OCI-LY7 (cell line): ENCODE results near the gene ARFIP1. TPM values are rescaled to one million over a fixed set of nuclear protein-coding genes. Genes with fewer than 3 reads are reported as not detected.

Source experiments
- BruUV-seq: library from RNA; stranded (reverse); fragments of 400-500 nt; replicated peaks from 2 replicates; lab custom pipeline; 2021; lab: Mats Ljungman, UMichigan
- CTCF ChIA-PET: fragments of 300-600 bp; sonication (Branson Sonifier 250); formaldehyde crosslinking; loops from one replicate; lab custom pipeline; 2022; ENCODE audit warnings: antibody characterized with exemption; ENCODE audit not compliant: unreplicated experiment; lab: Charles Lee
- POLR2A ChIA-PET: fragments of 300-600 bp; sonication (Branson Sonifier 250); formaldehyde crosslinking; loops from one replicate; lab custom pipeline; 2022; ENCODE audit warnings: antibody characterized with exemption; lab: Charles Lee
- DNase-seq: peaks from one replicate; pipeline ENCODE4 v3.0.0-alpha.2; 2015; ENCODE audit warnings: low spot score
- H2AFZ ChIP-seq: fragments of 200-600 bp; sonication (generic), shearing (Covaris generic); 2 replicates; pipeline ENCODE4 v1.6.1; 2014; ENCODE audit warnings: mild to moderate bottlenecking, antibody characterized with exemption, low read length, moderate library complexity
- H3K27ac ChIP-seq: fragments of 200-600 bp; sonication (generic); 2 replicates; pipeline ENCODE4 v1.5.1; 2014; ENCODE audit warnings: mixed run types, low read depth, mild to moderate bottlenecking, moderate library complexity, low read length, inconsistent platforms; ENCODE audit not compliant: poor library complexity, severe bottlenecking
- H3K36me3 ChIP-seq: fragments of 200-600 bp; sonication (generic); 2 replicates; pipeline ENCODE4 v1.6.1; 2014; ENCODE audit warnings: mild to moderate bottlenecking, antibody characterized with exemption, low read length, moderate library complexity, mixed read lengths; ENCODE audit not compliant: insufficient read depth
- H3K4me1 ChIP-seq: fragments of 200-600 bp; sonication (generic); 2 replicates; pipeline ENCODE4 v1.5.1; 2014; ENCODE audit warnings: mild to moderate bottlenecking, low read length; ENCODE audit not compliant: insufficient read depth, poor library complexity, severe bottlenecking
- H3K4me2 ChIP-seq: fragments of 200-600 bp; sonication (generic); 2 replicates; pipeline ENCODE4 v1.6.1; 2014; ENCODE audit warnings: mild to moderate bottlenecking, low read length
- H3K4me3 ChIP-seq: fragments of 200-600 bp; sonication (generic); 2 replicates; pipeline ENCODE4 v1.5.1; 2014; ENCODE audit warnings: mild to moderate bottlenecking, low read depth, low read length; ENCODE audit not compliant: poor library complexity, severe bottlenecking
- H3K79me2 ChIP-seq: fragments of 200-600 bp; sonication (generic); 2 replicates; pipeline ENCODE4 v1.6.1; 2016; ENCODE audit warnings: low read depth, mild to moderate bottlenecking, low read length, moderate library complexity, mixed read lengths; ENCODE audit not compliant: insufficient read depth
- H3K9me2 ChIP-seq: fragments of 200-600 bp; sonication (generic); 2 replicates; pipeline ENCODE4 v1.6.1; 2016; ENCODE audit warnings: mild to moderate bottlenecking, low read length, mixed read lengths; ENCODE audit not compliant: insufficient read depth
- H3K9me3 ChIP-seq: fragments of 200-600 bp; sonication (generic); 2 replicates; pipeline ENCODE4 v1.6.1; 2014; ENCODE audit warnings: mild to moderate bottlenecking, mixed run types, low read length, mixed read lengths
- H4K20me1 ChIP-seq: fragments of 200-600 bp; sonication (generic); 2 replicates; pipeline ENCODE4 v1.6.1; 2014; ENCODE audit warnings: mild to moderate bottlenecking, antibody characterized with exemption, low read length, moderate library complexity, mixed read lengths; ENCODE audit not compliant: insufficient read depth
- EZH2phosphoT487 ChIP-seq: fragments of 200-600 bp; sonication (generic); IDR thresholded peaks from 2 replicates; pipeline ENCODE4 v1.6.1; 2018; ENCODE audit warnings: low read depth, borderline replicate concordance, mild to moderate bottlenecking, mixed run types, antibody characterized with exemption, low read length, moderate library complexity, mixed read lengths
- intact Hi-C: fragments of 100-400 bp; cut with micrococcal nuclease; formaldehyde crosslinking; loops from one replicate; pipeline ENCODE4 v1.10.0; 2022; ENCODE audit not compliant: unreplicated experiment
- total RNA-seq, 2 experiments: library from RNA; depleted of rRNA in 1 of 2; stranded (reverse); fragments of >200 nt in 1 of 2; shearing (Covaris generic) in 1 of 2; gene quantifications; 2 replicates each; pipeline ENCODE4 v1.2.3, GENCODE V29; 2014 to 2022
- TF ChIP-seq, protein P1 (sequence below): fragments of 200-600 bp; sonication (generic); conservative IDR thresholded peaks from 2 replicates; pipeline ENCODE4 v1.5.1; 2014; ENCODE audit warnings: mild to moderate bottlenecking, antibody characterized with exemption, low read length, moderate library complexity, mixed read lengths

Gene ARFIP1
- total RNA-seq, 2 experiments from 2014 or later = 27.0 to 29.3 TPM

DNA sequence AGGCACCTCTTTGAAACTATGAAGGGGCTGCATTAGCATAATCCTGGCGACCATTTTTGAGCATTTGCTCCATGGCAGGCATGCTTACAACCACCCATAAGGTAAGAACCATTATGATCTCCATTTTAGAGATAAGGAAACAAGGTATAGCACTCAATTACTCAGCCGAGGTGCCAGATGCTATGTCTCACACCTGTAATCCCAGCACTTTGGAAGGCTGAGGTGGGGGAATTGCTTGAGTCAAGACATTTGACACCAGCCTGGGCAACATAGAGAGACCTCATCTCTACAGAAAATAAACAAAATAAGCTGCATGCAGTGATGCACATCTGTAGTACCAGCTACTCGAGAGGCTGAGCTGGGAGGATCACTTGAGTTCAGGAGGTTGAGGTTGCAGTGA lies 43.8 kb upstream of the ARFIP1 start:
- POLR2A ChIA-PET = interaction anchor here (0.9 to 4.1 kb wide), 3 partner anchors 57 to 346 kb away, joined by 3 to 18 read pairs (median 3); partner anchors contain the start of gene TMEM154
- H3K36me3 ChIP-seq = no peaks in the 10 kb centered on the region
- CTCF ChIA-PET = interaction anchor here (0.6 kb wide), 1 partner anchor 61 kb away, joined by 4 read pairs; no protein-coding TSS in a partner anchor
- no peak for DNase-seq
- no peak overlapping the region for H3K27ac ChIP-seq
- H2AFZ ChIP-seq = no peak overlapping the region
- intact Hi-C loops = loop anchor here (1.0 to 5.0 kb wide), 5 partner anchors 55 to 329 kb away; no protein-coding TSS in a partner anchor
- no peak for TF ChIP-seq EZH2phosphoT487
- TF ChIP-seq, protein P1, sequence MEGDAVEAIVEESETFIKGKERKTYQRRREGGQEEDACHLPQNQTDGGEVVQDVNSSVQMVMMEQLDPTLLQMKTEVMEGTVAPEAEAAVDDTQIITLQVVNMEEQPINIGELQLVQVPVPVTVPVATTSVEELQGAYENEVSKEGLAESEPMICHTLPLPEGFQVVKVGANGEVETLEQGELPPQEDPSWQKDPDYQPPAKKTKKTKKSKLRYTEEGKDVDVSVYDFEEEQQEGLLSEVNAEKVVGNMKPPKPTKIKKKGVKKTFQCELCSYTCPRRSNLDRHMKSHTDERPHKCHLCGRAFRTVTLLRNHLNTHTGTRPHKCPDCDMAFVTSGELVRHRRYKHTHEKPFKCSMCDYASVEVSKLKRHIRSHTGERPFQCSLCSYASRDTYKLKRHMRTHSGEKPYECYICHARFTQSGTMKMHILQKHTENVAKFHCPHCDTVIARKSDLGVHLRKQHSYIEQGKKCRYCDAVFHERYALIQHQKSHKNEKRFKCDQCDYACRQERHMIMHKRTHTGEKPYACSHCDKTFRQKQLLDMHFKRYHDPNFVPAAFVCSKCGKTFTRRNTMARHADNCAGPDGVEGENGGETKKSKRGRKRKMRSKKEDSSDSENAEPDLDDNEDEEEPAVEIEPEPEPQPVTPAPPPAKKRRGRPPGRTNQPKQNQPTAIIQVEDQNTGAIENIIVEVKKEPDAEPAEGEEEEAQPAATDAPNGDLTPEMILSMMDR = no peak
- no peaks in the 10 kb centered on the region for H3K9me3 ChIP-seq
- no peaks in the 10 kb centered on the region for H3K79me2 ChIP-seq
- no peaks in the 10 kb centered on the region for H4K20me1 ChIP-seq
- H3K4me1 ChIP-seq = no peaks in the 10 kb centered on the region
- no peak overlapping the region for H3K4me2 ChIP-seq
- no peak overlapping the region for H3K4me3 ChIP-seq
- BruUV-seq = no TSS peak
- H3K9me2 ChIP-seq = no peaks in the 10 kb centered on the region

DNA sequence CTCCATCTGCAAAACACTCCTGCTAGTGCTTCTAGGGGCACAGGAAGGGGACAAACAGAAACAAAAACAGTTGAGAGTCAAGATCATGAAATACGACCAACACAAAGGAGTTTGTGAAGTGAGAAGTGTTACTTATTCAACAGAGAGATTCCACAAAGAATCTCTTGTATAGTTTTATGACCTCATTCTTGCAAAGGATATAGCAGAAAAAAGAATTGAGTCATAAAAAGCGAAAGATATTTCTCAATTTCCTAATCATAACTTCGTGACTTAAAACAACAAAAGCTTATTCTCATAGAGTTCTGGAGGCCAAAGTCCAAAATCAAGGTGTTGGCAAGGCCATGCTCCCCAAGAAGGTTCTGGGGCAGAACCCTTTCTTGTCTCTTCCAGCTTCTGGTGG lies 40.9 kb upstream of the ARFIP1 start:
- DNase-seq = no peak
- TF ChIP-seq, protein P1 = no peak
- TF ChIP-seq EZH2phosphoT487 = no peak
- intact Hi-C loops = loop anchor here (5.0 kb wide), 1 partner anchor 332 kb away; no protein-coding TSS in a partner anchor
- Histone ChIP-seq H3K27ac (no peak overlapping the region), H2AFZ (no peak overlapping the region), H3K9me2 (no peaks in the 10 kb centered on the region), H3K79me2 (no peaks in the 10 kb centered on the region), H3K4me3 (no peak overlapping the region), H3K36me3 (no peaks in the 10 kb centered on the region), H4K20me1 (no peaks in the 10 kb centered on the region), H3K4me2 (no peak overlapping the region), H3K4me1 (no peaks in the 10 kb centered on the region), H3K9me3 (no peaks in the 10 kb centered on the region)
- POLR2A ChIA-PET = interaction anchor here (0.5 to 1.0 kb wide), 5 partner anchors 11 to 1810 kb away, joined by 3 read pairs; no protein-coding TSS in a partner anchor
- CTCF ChIA-PET = interaction anchor here (0.9 kb wide), 1 partner anchor 284 kb away, joined by 3 read pairs; no protein-coding TSS in a partner anchor
- no TSS peak for BruUV-seq

DNA sequence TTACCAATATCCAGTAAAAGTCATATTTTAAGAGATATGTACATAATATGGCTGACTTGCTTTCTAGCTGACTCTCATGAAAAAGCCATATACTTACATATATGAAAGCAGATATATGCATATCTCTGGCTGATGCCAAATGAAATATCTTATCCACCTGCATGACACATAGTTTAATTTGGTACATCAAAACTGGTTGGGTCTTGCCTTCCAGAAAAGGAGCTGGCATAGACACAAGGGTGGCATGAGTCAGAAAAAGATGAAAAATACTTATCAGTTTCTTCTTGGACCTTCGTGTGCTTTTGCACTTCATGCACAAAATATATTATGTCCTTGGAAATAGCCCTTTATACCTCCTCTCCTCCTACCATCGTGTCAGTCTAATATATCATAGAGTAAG lies 32.3 kb upstream of the ARFIP1 start:
- Histone ChIP-seq H2AFZ (no peak overlapping the region), H3K9me2 (no peaks in the 10 kb centered on the region), H3K4me1 (no peaks in the 10 kb centered on the region), H3K4me3 (no peak overlapping the region), H4K20me1 (no peaks in the 10 kb centered on the region), H3K4me2 (no peak overlapping the region), H3K36me3 (no peaks in the 10 kb centered on the region), H3K79me2 (no peaks in the 10 kb centered on the region), H3K9me3 (no peaks in the 10 kb centered on the region), H3K27ac (no peak overlapping the region)
- CTCF ChIA-PET = no interaction called here
- no TSS peak for BruUV-seq
- TF ChIP-seq EZH2phosphoT487 = no peak
- TF ChIP-seq, protein P1 = no peak
- no peak for DNase-seq
- POLR2A ChIA-PET = interaction anchor here (0.6 kb wide), 1 partner anchor 679 kb away, joined by 5 read pairs; no protein-coding TSS in a partner anchor
- intact Hi-C loops = no loop called here
